Kidney epithelial cell (primary cell): ENCODE data around the gene CUEDC2. TPM values are rescaled to one million over a fixed set of nuclear protein-coding genes. Genes with fewer than 3 reads are reported as not detected.

Experiments
- DNase-seq: peaks from one replicate; pipeline ENCODE4 v3.0.0-alpha.2; 2010; ENCODE audit warnings: low read depth
- H3K27me3 ChIP-seq: 2 replicates; pipeline ENCODE4 v1.6.0; 2011; ENCODE audit warnings: low read length; ENCODE audit not compliant: control insufficient read depth, insufficient read depth
- H3K36me3 ChIP-seq: 2 replicates; pipeline ENCODE4 v1.5.1; 2011; ENCODE audit warnings: low read length; ENCODE audit not compliant: control insufficient read depth, insufficient read depth
- H3K4me3 ChIP-seq: 2 replicates; pipeline ENCODE4 v1.5.1; 2011; ENCODE audit warnings: low read depth, mild to moderate bottlenecking, control low read depth, low read length
- total RNA-seq: library from RNA; depleted of rRNA; stranded (reverse); fragments of >200 nt; gene quantifications from 2 replicates; pipeline ENCODE4 v1.2.3, GENCODE V29; 2015
- TF ChIP-seq, protein P1 (sequence below): IDR thresholded peaks from 2 replicates; pipeline ENCODE4 v1.5.1; 2011; ENCODE audit warnings: mild to moderate bottlenecking, moderate library complexity, low read length, control low read depth, inconsistent platforms; ENCODE audit not compliant: insufficient read depth, poor library complexity, severe bottlenecking

Gene CUEDC2, protein sequence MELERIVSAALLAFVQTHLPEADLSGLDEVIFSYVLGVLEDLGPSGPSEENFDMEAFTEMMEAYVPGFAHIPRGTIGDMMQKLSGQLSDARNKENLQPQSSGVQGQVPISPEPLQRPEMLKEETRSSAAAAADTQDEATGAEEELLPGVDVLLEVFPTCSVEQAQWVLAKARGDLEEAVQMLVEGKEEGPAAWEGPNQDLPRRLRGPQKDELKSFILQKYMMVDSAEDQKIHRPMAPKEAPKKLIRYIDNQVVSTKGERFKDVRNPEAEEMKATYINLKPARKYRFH
- total RNA-seq = 93.9 and 132 TPM in 2 replicates

DNA sequence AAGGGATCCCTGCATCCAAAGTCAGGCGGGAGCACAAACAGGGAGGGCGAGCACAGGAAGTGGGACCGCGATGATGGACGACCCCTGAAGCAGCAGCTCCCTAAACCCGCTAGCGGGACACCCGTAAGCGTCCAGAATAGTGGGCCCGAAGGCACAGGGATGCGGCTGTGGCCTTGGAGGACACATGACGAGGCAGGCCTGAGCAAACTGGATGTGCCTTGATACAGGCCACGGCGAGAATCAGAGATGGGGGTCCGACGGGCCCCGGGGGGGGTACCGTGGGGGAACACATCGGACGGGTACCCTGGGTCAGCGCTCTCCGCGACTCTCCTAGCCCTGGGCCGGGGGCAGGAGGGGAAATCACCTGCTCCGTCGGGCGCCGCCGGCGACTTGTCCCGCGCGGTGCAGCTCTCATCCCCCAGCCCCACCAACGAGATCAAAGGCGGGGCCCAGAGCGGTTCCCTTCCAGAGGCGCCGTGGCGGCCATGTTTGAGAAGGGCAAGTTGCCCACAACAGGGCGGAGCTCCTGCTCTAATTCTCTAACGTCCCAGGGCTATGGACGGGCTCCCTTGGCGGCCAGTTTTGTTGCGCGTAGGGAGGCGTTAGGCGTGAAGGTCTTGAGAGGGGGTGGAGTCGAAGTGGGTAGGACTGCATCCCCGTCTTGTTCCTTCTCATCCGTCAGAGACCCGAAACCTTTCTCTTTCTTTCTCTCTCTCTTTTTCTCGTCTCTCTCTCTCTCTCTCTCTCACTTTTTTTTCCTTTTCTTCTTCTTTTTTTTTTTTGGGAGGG, at the start of gene CUEDC2:
Gene CUEDC2, minus strand, starts transcription at position 413 of the 789 bp plus-strand sequence. CDS start 7,386 bp downstream, outside the sequence.
- Histone ChIP-seq H3K27me3 (no peaks in the 10 kb centered on the region), H3K4me3 (peak within 1 kb of the TSS; percentile 69), H3K36me3 (no peaks in the 10 kb centered on the region)
- TF ChIP-seq, protein P1, sequence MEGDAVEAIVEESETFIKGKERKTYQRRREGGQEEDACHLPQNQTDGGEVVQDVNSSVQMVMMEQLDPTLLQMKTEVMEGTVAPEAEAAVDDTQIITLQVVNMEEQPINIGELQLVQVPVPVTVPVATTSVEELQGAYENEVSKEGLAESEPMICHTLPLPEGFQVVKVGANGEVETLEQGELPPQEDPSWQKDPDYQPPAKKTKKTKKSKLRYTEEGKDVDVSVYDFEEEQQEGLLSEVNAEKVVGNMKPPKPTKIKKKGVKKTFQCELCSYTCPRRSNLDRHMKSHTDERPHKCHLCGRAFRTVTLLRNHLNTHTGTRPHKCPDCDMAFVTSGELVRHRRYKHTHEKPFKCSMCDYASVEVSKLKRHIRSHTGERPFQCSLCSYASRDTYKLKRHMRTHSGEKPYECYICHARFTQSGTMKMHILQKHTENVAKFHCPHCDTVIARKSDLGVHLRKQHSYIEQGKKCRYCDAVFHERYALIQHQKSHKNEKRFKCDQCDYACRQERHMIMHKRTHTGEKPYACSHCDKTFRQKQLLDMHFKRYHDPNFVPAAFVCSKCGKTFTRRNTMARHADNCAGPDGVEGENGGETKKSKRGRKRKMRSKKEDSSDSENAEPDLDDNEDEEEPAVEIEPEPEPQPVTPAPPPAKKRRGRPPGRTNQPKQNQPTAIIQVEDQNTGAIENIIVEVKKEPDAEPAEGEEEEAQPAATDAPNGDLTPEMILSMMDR = no peak
- DNase-seq = peak; percentile 81

DNA sequence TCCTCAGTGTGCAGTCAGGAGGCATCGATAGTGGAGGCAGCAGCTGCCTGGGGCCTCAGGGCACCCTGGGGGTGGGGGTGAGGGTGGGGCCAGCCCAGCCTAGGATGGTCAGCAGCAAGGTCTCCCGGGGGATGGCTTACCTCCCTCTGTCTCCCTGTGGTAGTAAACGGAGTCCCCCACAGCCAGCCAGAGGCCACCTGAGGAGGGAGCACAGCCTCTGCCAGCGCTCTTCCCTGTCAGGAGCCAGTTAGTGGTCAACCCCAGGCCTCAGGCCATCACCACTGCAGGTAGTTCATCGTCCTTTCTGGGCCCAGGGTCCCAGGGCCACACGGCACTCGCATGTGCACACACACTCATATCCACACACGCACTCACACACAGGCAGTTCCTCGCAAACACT, 48.0 kb upstream of the CUEDC2 start:
- Histone ChIP-seq H3K4me3 (no peak overlapping the region), H3K27me3 (no peaks in the 10 kb centered on the region), H3K36me3 (peaks cover 8% of the 10 kb centered on the region)
- DNase-seq = no peak
- TF ChIP-seq, protein P1 = no peak

DNA sequence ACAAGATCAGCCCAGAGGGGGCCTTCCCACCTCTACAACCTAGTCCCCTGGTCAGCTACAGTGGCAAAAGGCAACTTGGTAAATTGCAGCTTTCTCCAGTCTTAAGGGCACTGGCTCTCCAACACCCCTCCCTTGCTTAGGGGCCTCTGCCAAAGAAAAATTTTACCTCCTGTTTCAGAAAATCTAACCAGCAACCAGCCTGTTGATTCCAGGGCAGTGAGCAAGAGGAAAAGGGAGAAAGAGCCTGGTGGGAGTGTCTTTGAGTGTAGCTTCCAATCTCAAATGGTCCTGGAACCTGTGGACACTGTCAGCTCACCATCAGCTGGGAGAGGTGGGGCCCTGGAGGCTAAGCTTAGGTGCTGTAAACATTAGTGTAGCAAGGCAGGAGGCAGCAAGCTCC, 47.3 kb upstream of the CUEDC2 start:
- Histone ChIP-seq H3K27me3 (no peaks in the 10 kb centered on the region), H3K36me3 (peaks cover 6% of the 10 kb centered on the region), H3K4me3 (no peak overlapping the region)
- DNase-seq = no peak
- TF ChIP-seq, protein P1 = no peak

DNA sequence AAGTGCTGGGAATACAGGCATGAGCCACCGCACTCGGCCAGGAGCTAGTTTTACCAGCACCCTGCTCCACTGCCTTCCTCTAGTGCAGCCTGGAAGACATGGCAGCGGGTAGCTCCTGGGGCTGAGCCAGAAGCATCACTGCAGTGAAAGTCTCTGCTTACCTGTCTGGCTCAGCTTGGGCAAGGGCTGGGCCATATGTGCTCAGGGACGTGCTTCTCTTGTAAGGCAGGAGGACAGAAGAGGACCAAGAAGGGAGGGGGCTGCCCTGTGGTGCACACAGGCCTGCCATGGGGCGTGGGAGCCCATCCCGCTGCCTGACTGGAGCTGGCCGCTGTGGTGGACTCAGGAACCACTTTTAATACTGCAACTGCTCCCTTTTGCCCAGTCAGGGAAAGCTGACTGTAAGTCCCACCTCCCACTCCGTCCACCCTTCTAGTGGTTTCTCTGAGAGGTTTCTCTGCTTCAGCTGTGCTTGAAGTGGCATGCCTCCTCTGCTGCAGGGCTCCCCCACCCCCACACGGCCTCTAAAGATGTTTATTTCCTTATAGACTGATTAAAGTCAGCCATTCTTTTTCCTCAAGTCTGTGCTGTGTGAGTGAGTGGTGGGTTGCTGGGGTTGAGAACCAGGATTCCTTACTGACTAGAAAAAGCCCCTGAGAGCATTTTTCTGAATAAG, 44.2 kb upstream of the CUEDC2 start:
- DNase-seq = no peak
- TF ChIP-seq, protein P1 = no peak
- Histone ChIP-seq H3K4me3 (no peak overlapping the region), H3K27me3 (no peaks in the 10 kb centered on the region), H3K36me3 (no peaks in the 10 kb centered on the region)

DNA sequence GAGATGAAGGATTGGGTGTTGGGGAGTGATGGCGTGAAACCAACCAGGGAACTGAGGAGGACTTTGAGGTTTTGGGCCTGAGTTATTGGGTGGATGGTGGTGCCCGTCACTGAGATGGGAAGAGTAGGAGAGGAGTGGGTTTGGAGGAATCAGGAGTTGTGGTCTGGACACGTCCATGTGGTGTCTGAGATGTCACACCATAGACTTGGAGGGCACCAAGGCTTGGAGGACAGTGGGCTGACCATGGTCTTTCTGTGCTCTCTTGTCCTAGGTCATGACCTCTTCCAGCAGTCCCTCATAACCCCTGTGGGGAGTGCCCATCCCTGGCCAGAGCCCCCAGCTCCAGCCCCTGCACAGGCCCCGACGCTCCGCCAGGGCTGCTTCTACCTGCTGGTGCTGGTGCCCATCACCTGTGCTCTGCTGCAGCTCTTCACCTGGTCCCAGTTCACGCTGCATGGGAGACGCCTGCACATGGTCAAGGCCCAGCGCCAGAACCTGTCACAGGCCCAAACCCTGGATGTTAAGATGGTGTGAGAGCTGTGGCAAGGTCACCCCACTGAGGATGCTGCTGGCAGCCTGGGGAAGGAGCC, 43.2 kb upstream of the CUEDC2 start:
- no peaks in the 10 kb centered on the region for H3K27me3 ChIP-seq
- no peaks in the 10 kb centered on the region for H3K36me3 ChIP-seq
- TF ChIP-seq, protein P1 = no peak
- H3K4me3 ChIP-seq = no peak overlapping the region
- no peak for DNase-seq
